GF-D8 (cell line): ENCODE data around the gene GNAQ.
A peak's percentile ranks its signal among the peaks of the same experiment; 100 is the strongest.

Source experiments
- DNase-seq: peaks from one replicate; lab custom pipeline; 2025; lab: John Stamatoyannopoulos, UW

The GNAQ gene

GRCh38 chr9:77944556-77945243 lies 86.9 kb downstream of the GNAQ start:
- DNase-seq = peak; percentile 77

- DNase-seq = peak; percentile 87
Measured at GRCh38 chr9:77943057-77943456, 88.6 kb downstream of the GNAQ start.

GRCh38 chr9:77939149-77939668 lies 92.4 kb downstream of the GNAQ start:
- DNase-seq = no peak

- DNase-seq = no peak
Measured at GRCh38 chr9:77938163-77938562, 93.4 kb downstream of the GNAQ start.

- no peak for DNase-seq
Measured at GRCh38 chr9:77935974-77936373, 95.6 kb downstream of the GNAQ start.

- DNase-seq = no peak
Measured at GRCh38 chr9:77935211-77935610, 96.4 kb downstream of the GNAQ start.

- DNase-seq = no peak
Measured at GRCh38 chr9:77933976-77934375, 97.6 kb downstream of the GNAQ start.

GRCh38 chr9:77933019-77933418 lies 98.6 kb downstream of the GNAQ start:
- no peak for DNase-seq

- no peak for DNase-seq
Measured at GRCh38 chr9:77929942-77930341, 101.7 kb downstream of the GNAQ start.

GRCh38 chr9:77927265-77927664 lies 104.3 kb downstream of the GNAQ start:
- DNase-seq = peak; percentile 52

- no peak for DNase-seq
Measured at GRCh38 chr9:77926371-77926878, 105.2 kb downstream of the GNAQ start.

GRCh38 chr9:77922591-77922990 lies 109.0 kb downstream of the GNAQ start:
- DNase-seq = no peak

- no peak for DNase-seq
Measured at GRCh38 chr9:77917800-77918199, 113.8 kb downstream of the GNAQ start.

- DNase-seq = no peak
Measured at GRCh38 chr9:77916820-77917219, 114.8 kb downstream of the GNAQ start.

- peak; percentile 71 for DNase-seq
Measured at GRCh38 chr9:77916410-77916819, 115.2 kb downstream of the GNAQ start.

- DNase-seq = no peak
Measured at GRCh38 chr9:77915744-77916143, 115.9 kb downstream of the GNAQ start.

- no peak for DNase-seq
Measured at GRCh38 chr9:77912895-77913693, 118.5 kb downstream of the GNAQ start.

GRCh38 chr9:77911928-77912327 lies 119.7 kb downstream of the GNAQ start:
- DNase-seq = no peak

GRCh38 chr9:77910194-77910621 lies 121.4 kb downstream of the GNAQ start:
- peak; percentile 82 for DNase-seq

- peak; percentile 99 for DNase-seq
Measured at GRCh38 chr9:77909306-77909705, 122.3 kb downstream of the GNAQ start.

GRCh38 chr9:77908293-77908692 lies 123.3 kb downstream of the GNAQ start:
- no peak for DNase-seq

GRCh38 chr9:77907585-77907984 lies 124.0 kb downstream of the GNAQ start:
- DNase-seq = no peak

- no peak for DNase-seq
Measured at GRCh38 chr9:77906991-77907390, 124.6 kb downstream of the GNAQ start.
